C4-2B (cell line): ENCODE results near the gene TADA3.

Experiments used
- H3K27ac ChIP-seq: fragments of 450-650 bp; 2 replicates; pipeline ENCODE4 v1.5.1; 2017
- CTCF ChIP-seq: fragments of 450-650 bp; conservative IDR thresholded peaks from 2 replicates; pipeline ENCODE4 v1.5.1; 2017; ENCODE audit warnings: mild to moderate bottlenecking
- ZFX ChIP-seq: fragments of 450-650 bp; IDR thresholded peaks from 2 replicates; pipeline ENCODE4 v1.6.1; 2017

The TADA3 gene

GRCh38 chr3:9778143-9779074, 13.9 kb downstream of the TADA3 start:
- no peak for TF ChIP-seq ZFX
- TF ChIP-seq CTCF: no peak
- H3K27ac ChIP-seq: no peak overlapping the region

- H3K27ac ChIP-seq: no peak overlapping the region
Observed at GRCh38 chr3:9777694-9778021, 14.6 kb downstream of the TADA3 start.

GRCh38 chr3:9776896-9777693, 15.2 kb downstream of the TADA3 start:
- TF ChIP-seq ZFX: no peak
- no peak for TF ChIP-seq CTCF
- H3K27ac ChIP-seq: no peak overlapping the region

More at GRCh38 chr3:9777694-9778021, 14.6 kb downstream of the TADA3 start:
- no peak for TF ChIP-seq CTCF
- TF ChIP-seq ZFX: no peak

- H3K27ac ChIP-seq: peak overlapping the region; percentile 88
Observed at GRCh38 chr3:9771007-9771406, 21.3 kb downstream of the TADA3 start.

GRCh38 chr3:9770276-9770812, 21.9 kb downstream of the TADA3 start:
- peak overlapping the region; percentile 88 for H3K27ac ChIP-seq
- TF ChIP-seq ZFX (no peak), CTCF (no peak)

- TF ChIP-seq CTCF (no peak), ZFX (peak; percentile 81)
- peak within 1 kb of the TSS; percentile 88 for H3K27ac ChIP-seq
Observed at GRCh38 chr3:9769426-9770275, 22.6 kb downstream of the TADA3 start, which contains the start of gene CAMK1. Gene CAMK1, minus strand, starts transcription at chr3:9769947. Its CDS starts 2,198 bp downstream, at chr3:9767749.

- peak overlapping the region; percentile 88 for H3K27ac ChIP-seq
- no peak for TF ChIP-seq CTCF
- no peak for TF ChIP-seq ZFX
Observed at GRCh38 chr3:9769012-9769411, 23.3 kb downstream of the TADA3 start.
